Measurements from ENCODE around the gene MROH2A.
A peak's percentile ranks its signal among the peaks of the same experiment; 100 is the strongest.

MROH2A gene

DNA sequence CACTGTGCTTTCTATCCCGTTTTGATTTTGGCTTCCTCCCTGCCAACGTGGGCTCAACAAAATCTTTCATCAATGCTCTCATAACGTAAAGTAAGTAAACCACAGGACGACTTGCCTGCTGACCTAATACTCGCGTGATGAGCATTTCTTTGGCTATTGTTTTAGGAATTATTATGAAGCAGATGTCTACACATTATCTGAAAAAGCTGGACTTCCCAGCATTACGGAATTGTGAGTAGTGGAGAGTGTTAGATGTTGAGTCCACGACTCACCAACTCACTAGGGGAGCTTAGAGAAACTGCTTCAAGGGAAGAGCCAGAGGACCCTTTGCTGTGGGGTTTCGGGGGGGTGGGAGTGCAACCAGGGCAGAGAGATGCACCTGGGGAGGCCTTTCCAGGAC, 54.3 kb downstream of the MROH2A start:
- no peak for DNase-seq (ENCODE audit: low read depth in 1 of 2, low spot score in 1 of 2)
- TF ChIP-seq JUND (IDR thresholded peaks at IDR 0.05; ENCODE audit: low read depth), result no peak
- in situ Hi-C loops (cut with HindIII; ENCODE audit: low pct_unique_long_range_greater_than_20kb, low sequenced_read_pairs), result no loop called here

DNA sequence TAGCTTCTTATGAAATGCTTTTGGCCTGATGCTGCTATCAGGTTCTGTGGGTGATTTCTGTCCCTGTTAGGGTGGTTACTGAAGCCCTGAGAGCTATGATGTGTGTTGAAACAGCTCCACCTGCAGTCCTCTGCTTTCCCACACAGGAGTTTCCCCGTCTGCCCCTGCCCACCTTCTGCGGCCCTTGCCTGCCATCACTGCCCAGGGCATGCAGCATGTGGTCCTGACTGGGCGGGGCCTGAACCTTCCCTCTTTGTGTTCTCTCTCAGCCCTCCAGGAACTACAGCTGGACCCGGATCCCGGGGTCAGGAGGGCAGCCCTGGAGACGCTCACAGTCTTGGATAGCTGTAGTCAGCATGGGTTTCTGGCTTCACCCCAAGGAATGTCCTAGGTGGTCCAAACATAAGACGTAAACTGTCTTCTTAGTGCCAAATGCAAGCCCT, 54.8 kb downstream of the MROH2A start:
- no peak for TF ChIP-seq JUND (IDR thresholded peaks at IDR 0.05; ENCODE audit: low read depth)
- in situ Hi-C loops (cut with HindIII; ENCODE audit: low pct_unique_long_range_greater_than_20kb, low sequenced_read_pairs), result no loop called here
- DNase-seq (ENCODE audit: low read depth in 1 of 2, low spot score in 1 of 2), result peak; percentile 45 to 54

DNA sequence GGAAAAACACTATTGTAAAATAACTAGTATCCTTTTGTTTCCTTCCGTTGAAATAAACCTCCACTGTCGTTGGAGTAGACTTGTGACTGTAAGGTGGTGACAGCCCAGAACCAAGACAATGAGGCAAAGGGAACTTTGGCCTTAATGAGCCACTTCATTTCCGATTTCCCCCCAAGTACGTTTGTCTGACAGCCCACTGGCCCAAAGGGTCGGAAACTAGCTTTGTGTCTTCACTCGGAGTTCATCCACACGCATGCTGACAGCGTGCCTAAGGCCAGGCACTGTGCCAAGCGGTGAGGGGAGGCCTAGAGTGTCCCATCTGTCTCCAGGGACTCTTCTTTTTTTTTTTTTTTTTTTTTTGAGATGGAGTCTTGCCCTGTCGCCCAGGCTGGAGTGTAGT, 55.2 kb downstream of the MROH2A start:
- in situ Hi-C loops (cut with HindIII; ENCODE audit: low pct_unique_long_range_greater_than_20kb, low sequenced_read_pairs), result no loop called here
- peak in 1 of 2 experiments; percentile 2 for DNase-seq (ENCODE audit: low read depth in 1 of 2, low spot score in 1 of 2)
- no peak for TF ChIP-seq JUND (IDR thresholded peaks at IDR 0.05; ENCODE audit: low read depth)

DNA sequence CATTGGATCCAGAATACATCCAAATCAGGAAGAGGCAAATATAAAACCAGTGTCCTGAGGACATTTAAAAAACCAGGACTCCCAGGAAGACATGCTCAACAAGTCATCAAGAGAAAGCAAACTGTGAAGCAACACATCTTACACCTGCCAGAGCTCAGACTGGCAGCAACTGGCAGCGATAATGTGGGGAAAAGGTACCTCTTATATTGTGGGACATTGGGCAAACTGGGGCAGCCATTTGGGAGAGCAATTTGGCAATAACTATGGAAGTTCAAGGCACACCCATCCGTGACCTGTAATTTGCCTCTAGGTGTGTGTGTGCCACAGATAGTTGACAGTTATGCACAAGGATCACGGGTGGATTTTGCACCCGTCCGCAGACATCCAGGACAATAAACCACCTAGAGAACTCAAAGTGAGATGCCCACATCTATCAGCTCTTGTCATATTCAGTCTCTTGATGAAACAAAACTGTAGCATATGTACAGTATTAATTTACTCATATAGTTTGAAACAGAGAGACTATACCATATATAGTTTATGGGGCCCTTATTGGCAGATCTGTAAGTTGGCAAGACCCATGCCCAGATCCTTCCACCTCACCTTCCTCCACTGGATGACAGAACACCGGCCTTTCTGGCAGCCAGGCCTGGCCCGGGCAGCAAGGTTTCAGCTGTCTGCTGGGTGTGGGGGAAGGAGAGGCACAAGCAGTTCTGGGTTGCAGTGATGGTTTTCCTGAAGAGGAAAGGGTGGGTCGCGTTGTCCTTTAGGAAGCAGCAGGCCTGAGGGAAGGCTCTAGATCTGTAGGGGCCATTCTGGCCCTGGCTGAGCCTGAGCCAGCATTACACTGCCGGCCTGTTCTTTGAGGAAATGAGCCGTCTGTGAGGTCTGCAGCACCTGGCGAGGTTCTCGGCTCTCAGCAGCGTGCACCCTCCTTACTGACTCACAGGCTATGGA, 57.4 kb downstream of the MROH2A start:
- no peak for TF ChIP-seq JUND (IDR thresholded peaks at IDR 0.05; ENCODE audit: low read depth)
- in situ Hi-C loops (cut with HindIII; ENCODE audit: low pct_unique_long_range_greater_than_20kb, low sequenced_read_pairs), result no loop called here
- no peak for DNase-seq (ENCODE audit: low read depth in 1 of 2, low spot score in 1 of 2)

DNA sequence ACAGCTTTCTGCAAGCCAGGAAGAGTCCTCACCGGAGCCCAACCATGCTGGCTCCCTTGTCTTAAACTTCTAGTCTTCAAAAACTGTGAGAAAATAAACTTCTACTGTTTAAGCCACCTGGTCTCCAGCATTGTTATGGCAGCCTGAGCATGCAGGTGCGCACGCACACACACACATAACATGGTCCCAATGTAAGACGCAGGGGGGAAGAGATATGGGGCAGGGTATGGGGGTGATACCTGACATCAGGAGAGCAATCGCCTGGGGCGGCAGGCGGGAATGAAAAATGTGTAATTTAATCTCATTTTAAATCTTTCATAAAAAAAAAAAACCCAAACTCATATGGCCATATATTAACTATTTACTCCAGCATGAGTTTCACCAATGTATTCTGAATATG, 58.2 kb downstream of the MROH2A start:
- no peak for DNase-seq (ENCODE audit: low read depth in 1 of 2, low spot score in 1 of 2)

DNA sequence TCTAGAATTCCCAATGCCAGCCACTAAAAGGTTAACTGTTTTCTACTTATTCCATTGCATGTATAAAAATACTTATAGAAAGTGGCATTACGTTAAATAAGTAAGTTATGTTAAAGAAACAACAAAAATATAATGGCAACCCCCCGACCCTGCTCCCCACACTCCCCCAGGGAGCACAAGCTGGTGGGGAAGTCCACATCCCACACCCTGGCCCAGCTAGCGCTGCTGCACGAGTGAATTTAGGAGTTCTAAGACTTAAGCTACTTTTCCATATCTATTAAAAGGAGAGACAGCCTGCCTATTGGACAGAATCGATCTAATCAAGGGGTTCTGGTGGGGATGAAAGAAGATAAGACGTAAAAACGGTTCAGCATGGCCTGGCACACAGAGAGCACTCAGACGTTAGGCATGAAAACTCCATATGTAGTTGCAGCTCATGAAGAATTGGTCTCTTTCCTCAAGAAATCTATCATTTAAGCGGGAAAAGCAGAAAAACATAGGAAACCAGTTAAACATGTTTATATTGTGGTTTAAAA, 59.6 kb downstream of the MROH2A start:
- in situ Hi-C loops (cut with HindIII; ENCODE audit: low pct_unique_long_range_greater_than_20kb, low sequenced_read_pairs), result no loop called here
- no peak for DNase-seq (ENCODE audit: low read depth in 1 of 2, low spot score in 1 of 2)
- TF ChIP-seq JUND (IDR thresholded peaks at IDR 0.05; ENCODE audit: low read depth), result no peak

More for the DNA sequence above, 58.2 kb downstream of the MROH2A start:
- no peak for TF ChIP-seq JUND (IDR thresholded peaks at IDR 0.05; ENCODE audit: low read depth)
- in situ Hi-C loops (cut with HindIII; ENCODE audit: low pct_unique_long_range_greater_than_20kb, low sequenced_read_pairs), result no loop called here

DNA sequence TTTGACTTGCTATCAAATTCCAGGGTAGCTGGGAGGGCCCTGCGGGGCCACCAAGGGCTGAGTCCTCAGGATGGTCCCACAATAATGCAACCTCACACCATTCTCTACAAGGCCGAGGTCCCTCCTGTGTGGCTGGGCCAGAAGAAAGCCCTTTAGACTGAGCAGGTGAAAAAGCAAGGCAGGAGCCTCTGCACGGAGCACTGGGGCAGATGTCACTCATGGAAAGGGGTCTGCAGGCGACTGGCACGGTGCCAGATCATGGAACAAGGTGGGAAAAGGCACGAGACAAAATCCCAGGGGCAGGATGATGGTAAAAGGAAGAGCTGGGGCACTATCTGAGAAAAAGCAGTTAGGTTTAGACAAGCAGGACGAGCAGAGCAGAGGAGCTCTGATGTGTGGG, 60.1 kb downstream of the MROH2A start:
- TF ChIP-seq JUND (IDR thresholded peaks at IDR 0.05; ENCODE audit: low read depth), result no peak
- no peak for DNase-seq (ENCODE audit: low read depth in 1 of 2, low spot score in 1 of 2)
- in situ Hi-C loops (cut with HindIII; ENCODE audit: low pct_unique_long_range_greater_than_20kb, low sequenced_read_pairs), result no loop called here

DNA sequence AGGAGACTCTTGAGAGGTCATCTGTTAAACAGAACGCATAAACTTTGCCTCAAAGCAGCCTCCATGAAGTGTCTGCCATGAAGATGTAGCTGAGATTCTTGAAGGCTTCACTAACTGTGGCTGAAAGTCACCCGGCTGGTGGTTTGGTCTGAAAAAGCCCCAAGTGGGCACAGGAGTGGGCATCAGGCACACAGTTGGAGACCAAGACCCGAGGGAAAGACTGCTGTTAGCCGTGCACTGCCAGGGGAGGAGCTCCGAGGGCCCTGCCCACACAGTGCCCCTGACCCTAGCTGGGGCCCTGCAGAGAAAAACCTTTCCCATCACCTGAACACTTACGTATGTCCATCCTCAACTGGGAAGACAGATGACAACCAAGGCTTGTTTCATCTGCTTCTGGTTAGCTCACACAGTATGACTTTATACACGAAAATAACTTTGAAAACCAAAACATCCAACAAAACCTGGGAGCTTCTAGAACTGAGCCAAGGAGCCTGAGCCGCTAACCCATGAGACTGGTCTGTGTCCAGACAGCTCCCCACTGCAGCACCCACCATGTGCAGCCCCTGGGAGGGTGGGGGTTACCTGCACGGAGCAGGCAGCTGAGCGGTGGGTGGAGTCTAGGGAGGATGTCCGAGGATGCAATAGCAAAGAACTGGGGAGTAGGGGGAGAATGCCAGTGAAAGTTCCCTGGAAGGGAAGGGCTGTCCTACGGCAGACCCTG, 60.8 kb downstream of the MROH2A start:
- TF ChIP-seq JUND (IDR thresholded peaks at IDR 0.05; ENCODE audit: low read depth), result no peak
- DNase-seq (ENCODE audit: low read depth in 1 of 2, low spot score in 1 of 2), result no peak
- in situ Hi-C loops (cut with HindIII; ENCODE audit: low pct_unique_long_range_greater_than_20kb, low sequenced_read_pairs), result no loop called here

DNA sequence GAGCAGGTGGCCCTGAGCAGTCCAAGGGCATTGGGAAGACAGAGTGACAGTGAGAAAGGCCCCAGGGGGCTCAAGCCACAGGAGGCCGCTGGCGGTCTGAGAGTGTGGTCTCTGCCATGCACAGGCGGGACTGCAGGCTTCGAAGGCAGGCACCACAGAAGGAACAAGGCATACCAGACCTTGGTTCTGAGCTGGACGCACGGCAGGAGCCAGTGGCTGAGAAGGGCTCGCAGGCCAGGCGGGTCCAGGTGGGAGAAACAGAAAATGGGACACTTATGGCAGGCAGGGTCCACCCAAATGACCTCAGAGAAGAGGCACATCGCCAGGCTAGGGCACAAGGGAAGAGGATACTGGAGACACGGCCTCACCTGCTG, 61.3 kb downstream of the MROH2A start:
- in situ Hi-C loops (cut with HindIII; ENCODE audit: low pct_unique_long_range_greater_than_20kb, low sequenced_read_pairs), result no loop called here
- DNase-seq (ENCODE audit: low read depth in 1 of 2, low spot score in 1 of 2), result no peak
- no peak for TF ChIP-seq JUND (IDR thresholded peaks at IDR 0.05; ENCODE audit: low read depth)

DNA sequence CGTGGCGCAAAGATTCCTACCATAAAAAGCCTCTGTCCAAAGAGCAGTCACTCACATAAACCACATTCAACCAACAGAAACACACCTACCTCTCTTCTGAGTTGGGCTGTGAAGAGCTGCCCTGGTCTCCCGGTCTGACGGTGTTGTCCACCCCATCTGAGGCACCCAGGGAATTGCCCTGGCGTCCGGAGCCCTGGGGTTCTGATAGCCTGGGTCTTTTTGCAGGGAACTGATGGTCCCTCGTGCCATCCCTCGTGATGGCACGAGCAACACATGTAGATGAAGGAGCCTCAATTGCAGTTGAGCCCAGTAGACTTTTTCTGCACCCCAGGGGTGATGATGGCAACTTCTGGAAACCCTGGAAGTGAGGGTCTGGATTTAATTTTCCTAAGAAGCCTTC, 62.4 kb downstream of the MROH2A start:
- in situ Hi-C loops (cut with HindIII; ENCODE audit: low pct_unique_long_range_greater_than_20kb, low sequenced_read_pairs), result no loop called here
- DNase-seq (ENCODE audit: low read depth in 1 of 2, low spot score in 1 of 2), result no peak
- no peak for TF ChIP-seq JUND (IDR thresholded peaks at IDR 0.05; ENCODE audit: low read depth)

DNA sequence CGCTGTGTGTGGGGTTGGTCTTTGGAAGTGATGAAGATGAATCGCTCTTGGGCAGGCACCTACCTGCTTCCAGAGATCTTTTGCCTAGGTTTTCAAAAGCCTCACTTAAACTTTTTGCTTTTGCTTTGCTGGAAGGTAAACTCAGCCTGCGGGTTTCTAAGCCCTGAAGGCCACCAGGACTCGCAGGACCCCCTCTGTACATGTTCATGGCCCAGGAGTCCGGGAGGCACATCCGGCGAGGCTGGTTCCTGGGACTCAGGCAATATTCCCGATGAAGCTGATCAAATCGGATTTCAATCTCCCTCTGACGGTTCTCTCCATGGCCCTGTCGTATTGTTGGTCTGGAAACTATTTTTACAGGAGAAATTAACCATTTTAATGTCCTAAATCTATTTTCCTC, 63.1 kb downstream of the MROH2A start:
- no peak for DNase-seq (ENCODE audit: low read depth in 1 of 2, low spot score in 1 of 2)
- TF ChIP-seq JUND (IDR thresholded peaks at IDR 0.05; ENCODE audit: low read depth), result no peak
- in situ Hi-C loops (cut with HindIII; ENCODE audit: low pct_unique_long_range_greater_than_20kb, low sequenced_read_pairs), result no loop called here

DNA sequence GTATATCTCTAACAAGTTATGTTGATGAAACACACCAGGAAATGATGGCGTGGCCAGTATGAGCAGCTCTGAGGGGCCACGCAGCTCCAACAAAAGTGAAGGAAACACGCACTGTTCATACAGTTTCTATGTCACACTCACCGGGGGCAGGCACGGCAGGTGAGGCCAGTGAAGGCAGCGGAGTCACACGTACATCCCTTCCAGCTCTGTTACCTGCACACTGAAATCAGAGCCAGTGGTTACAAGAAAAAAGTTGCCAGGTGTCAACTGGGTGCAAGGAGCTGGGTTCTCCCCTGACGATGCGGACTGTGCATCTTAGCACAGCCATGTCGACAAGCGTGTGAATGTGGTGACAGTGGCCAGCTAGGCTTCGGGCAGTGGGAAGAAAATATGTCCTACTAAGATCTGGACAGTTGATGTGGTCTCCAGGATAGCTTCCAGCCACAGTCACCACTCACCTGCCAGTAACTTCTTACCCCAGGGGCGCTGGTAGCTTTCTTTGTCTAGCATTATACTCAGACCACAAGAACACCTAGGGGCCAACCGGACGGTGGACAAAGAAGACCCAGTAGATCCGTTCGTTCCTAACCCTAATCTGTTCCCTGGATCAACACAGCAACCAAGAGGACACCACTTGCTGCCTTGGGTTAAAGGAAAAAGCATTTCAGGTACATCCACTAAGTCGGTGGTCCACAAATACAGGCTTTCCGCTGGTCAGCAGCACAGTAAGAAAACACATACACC, 66.1 kb downstream of the MROH2A start:
- TF ChIP-seq JUND (IDR thresholded peaks at IDR 0.05; ENCODE audit: low read depth), result no peak
- in situ Hi-C loops (cut with HindIII; ENCODE audit: low pct_unique_long_range_greater_than_20kb, low sequenced_read_pairs), result no loop called here
- no peak for DNase-seq (ENCODE audit: low read depth in 1 of 2, low spot score in 1 of 2)

All from T47D (cell line).